SK-N-SH treated with all-trans-retinoic acid at 6 μM for 48 hours (cell line): ENCODE data around the gene ARID4B.

Experiments
- ATAC-seq: fragments of 200-7000 bp; cut with Tn5 transposase; 3 replicates; pipeline ENCODE4 v1.9.1; 2020; ENCODE audit warnings: mild to moderate bottlenecking, moderate library complexity
- ARNTL ChIP-seq: fragments of 450-650 bp; formaldehyde crosslinking; IDR thresholded peaks from 2 replicates; pipeline ENCODE4 v1.5.0; 2020; ENCODE audit warnings: low read depth, mild to moderate bottlenecking, moderate library complexity, borderline replicate concordance
- BACH2 ChIP-seq: fragments of 250-450 bp; sonication (Bioruptor Pico); IDR thresholded peaks from 2 replicates; pipeline ENCODE4 v1.9.0; 2021; ENCODE audit warnings: mild to moderate bottlenecking, borderline replicate concordance
- CREB5 ChIP-seq: fragments of 250-450 bp; sonication (Bioruptor Pico); IDR thresholded peaks from 2 replicates; pipeline ENCODE4 v1.5.1; 2020; ENCODE audit warnings: low read depth, mild to moderate bottlenecking, moderate library complexity
- CSDC2 ChIP-seq: fragments of 250-450 bp; sonication (Bioruptor Pico); IDR thresholded peaks from 2 replicates; pipeline ENCODE4 v1.5.0; 2020; ENCODE audit warnings: mild to moderate bottlenecking, moderate library complexity
- CSRNP3 ChIP-seq: fragments of 250-450 bp; sonication (Bioruptor Pico); IDR thresholded peaks from 2 replicates; pipeline ENCODE4 v1.5.1; 2021; ENCODE audit warnings: mild to moderate bottlenecking, moderate library complexity
- ESRRG ChIP-seq: fragments of 250-450 bp; sonication (Bioruptor Pico); IDR thresholded peaks from 2 replicates; pipeline ENCODE4 v1.6.1; 2021; ENCODE audit warnings: mild to moderate bottlenecking
- GLIS3 ChIP-seq: fragments of 250-450 bp; sonication (Bioruptor Pico); IDR thresholded peaks from 2 replicates; pipeline ENCODE4 v1.5.0; 2020; ENCODE audit warnings: mild to moderate bottlenecking, moderate library complexity
- OSR1 ChIP-seq: fragments of 250-450 bp; sonication (Bioruptor Pico); IDR thresholded peaks from 2 replicates; pipeline ENCODE4 v1.8.0; 2022; ENCODE audit warnings: moderate library complexity, mild to moderate bottlenecking, inconsistent platforms
- POU6F1 ChIP-seq: fragments of 250-450 bp; sonication (Bioruptor Pico); IDR thresholded peaks from 2 replicates; pipeline ENCODE4 v1.8.0; 2021; ENCODE audit warnings: low read depth, mild to moderate bottlenecking, moderate library complexity, borderline replicate concordance
- PPARA ChIP-seq: fragments of 250-450 bp; sonication (Bioruptor Pico); IDR thresholded peaks from 2 replicates; pipeline ENCODE4 v1.5.0; 2020; ENCODE audit warnings: mild to moderate bottlenecking, borderline replicate concordance
- RARB ChIP-seq: fragments of 250-450 bp; sonication (Bioruptor Pico); IDR thresholded peaks from 2 replicates; pipeline ENCODE4 v1.8.0; 2021; ENCODE audit warnings: mild to moderate bottlenecking, moderate library complexity
- SNAI2 ChIP-seq: fragments of 250-450 bp; sonication (Bioruptor Pico); IDR thresholded peaks from 2 replicates; pipeline ENCODE4 v1.5.0; 2020; ENCODE audit warnings: mild to moderate bottlenecking, moderate library complexity
- TCF4 ChIP-seq: fragments of 250-450 bp; sonication (Bioruptor Pico); IDR thresholded peaks from 2 replicates; pipeline ENCODE4 v1.8.0; 2021; ENCODE audit warnings: mild to moderate bottlenecking, moderate library complexity, borderline replicate concordance
- TOX ChIP-seq: fragments of 250-450 bp; sonication (Bioruptor Pico); IDR thresholded peaks from 2 replicates; pipeline ENCODE4 v1.8.0; 2021; ENCODE audit warnings: mild to moderate bottlenecking, moderate library complexity, borderline replicate concordance
- ZC3H10 ChIP-seq: fragments of 250-450 bp; sonication (Bioruptor Pico); IDR thresholded peaks from 2 replicates; pipeline ENCODE4 v1.5.1; 2021; ENCODE audit warnings: mild to moderate bottlenecking, moderate library complexity
- ZFP3 ChIP-seq: fragments of 250-450 bp; sonication (Bioruptor Pico); IDR thresholded peaks from 2 replicates; pipeline ENCODE4 v1.5.0; 2020; ENCODE audit warnings: mild to moderate bottlenecking, moderate library complexity
- ZFP30 ChIP-seq: fragments of 450-650 bp; formaldehyde crosslinking; IDR thresholded peaks from 2 replicates; pipeline ENCODE4 v1.5.0; 2022; ENCODE audit warnings: mild to moderate bottlenecking, moderate library complexity
- ZNF70 ChIP-seq: fragments of 450-650 bp; formaldehyde crosslinking; IDR thresholded peaks from 2 replicates; pipeline ENCODE4 v1.5.0; 2020; ENCODE audit warnings: mild to moderate bottlenecking, moderate library complexity
- ZNF8 ChIP-seq: fragments of 450-650 bp; formaldehyde crosslinking; IDR thresholded peaks from 2 replicates; pipeline ENCODE4 v1.5.0; 2020; ENCODE audit warnings: mild to moderate bottlenecking, moderate library complexity

ARID4B gene

GRCh38 chr1:235298758-235299157 lies 29.2 kb downstream of the ARID4B start (continued):
- no peak for TF ChIP-seq TOX (CRISPR knock-in tag)

- TF ChIP-seq ZFP3 (CRISPR knock-in tag) (no peak), CREB5 (CRISPR knock-in tag) (no peak), CSRNP3 (CRISPR knock-in tag) (no peak), ZNF8 (CRISPR knock-in tag) (no peak), POU6F1 (CRISPR knock-in tag) (no peak), ARNTL (CRISPR knock-in tag) (no peak), GLIS3 (CRISPR knock-in tag) (no peak), SNAI2 (CRISPR knock-in tag) (no peak), RARB (CRISPR knock-in tag) (no peak), TOX (CRISPR knock-in tag) (no peak), CSDC2 (CRISPR knock-in tag) (no peak), ZC3H10 (CRISPR knock-in tag) (no peak), TCF4 (CRISPR knock-in tag) (no peak), ESRRG (CRISPR knock-in tag) (no peak), ZNF70 (CRISPR knock-in tag) (no peak), BACH2 (CRISPR knock-in tag) (no peak)
- no peak for ATAC-seq
These were observed 30.4 kb downstream of the ARID4B start for GRCh38 chr1:235297579-235297978.

GRCh38 chr1:235296729-235297128 lies 31.2 kb downstream of the ARID4B start:
- no peak for ATAC-seq
- TF ChIP-seq OSR1 (CRISPR knock-in tag) (no peak), ARNTL (CRISPR knock-in tag) (no peak), ZNF8 (CRISPR knock-in tag) (no peak), ZFP3 (CRISPR knock-in tag) (no peak), TOX (CRISPR knock-in tag) (no peak)

- TF ChIP-seq CSDC2 (CRISPR knock-in tag), result no peak
- TF ChIP-seq ZFP3 (CRISPR knock-in tag), result no peak
- TF ChIP-seq PPARA (CRISPR knock-in tag), result no peak
- TF ChIP-seq POU6F1 (CRISPR knock-in tag), result no peak
- no peak for TF ChIP-seq ZC3H10 (CRISPR knock-in tag)
- no peak for TF ChIP-seq ZNF70 (CRISPR knock-in tag)
- no peak; the same call in 2 of the 3 replicates for ATAC-seq
These were observed 32.1 kb downstream of the ARID4B start for GRCh38 chr1:235295902-235296350.

GRCh38 chr1:235293322-235293942 lies 34.5 kb downstream of the ARID4B start:
- no peak for ATAC-seq
- TF ChIP-seq ZNF70 (CRISPR knock-in tag), result no peak
- no peak for TF ChIP-seq SNAI2 (CRISPR knock-in tag)
- TF ChIP-seq CREB5 (CRISPR knock-in tag), result no peak
- TF ChIP-seq RARB (CRISPR knock-in tag), result no peak
- no peak for TF ChIP-seq ARNTL (CRISPR knock-in tag)
- TF ChIP-seq ZFP30 (CRISPR knock-in tag), result no peak
